Spleen (tissue), 11 donors: Measurements from ENCODE around the gene RAB40B. TPM values are rescaled to one million over a fixed set of nuclear protein-coding genes. Genes with fewer than 3 reads are reported as not detected.

ENCODE experiments used
- DNase-seq: peaks from one replicate; pipeline ENCODE4 v3.0.0-alpha.2; 2020
- H3K27ac ChIP-seq, 8 donors: fragments of 200-600 bp; sonication (generic) in 7 of 8; 1 replicate in 4 of 8; 2 replicates in 4 of 8; pipeline versions ENCODE4 v1.5.0 to v1.8.0; 2016 to 2021; ENCODE audit warnings: inconsistent platforms in 4 of 8, mild to moderate bottlenecking in 4 of 8, moderate library complexity in 1 of 8
- H3K27me3 ChIP-seq, 7 donors: fragments of 200-600 bp; sonication (generic) in 6 of 7; replicated peaks in 1 of 7; 1 replicate in 4 of 7; 2 replicates in 3 of 7; pipeline versions ENCODE4 v1.5.0 to v1.8.0; 2016 to 2021; ENCODE audit warnings: inconsistent platforms in 3 of 7, mild to moderate bottlenecking in 1 of 7
- H3K36me3 ChIP-seq, 6 donors: fragments of 200-600 bp; sonication (generic) in 5 of 6; 1 replicate in 4 of 6; 2 replicates in 2 of 6; pipeline versions ENCODE4 v1.5.0 to v1.8.0; 2016 to 2021; ENCODE audit warnings: inconsistent platforms in 2 of 6
- H3K4me1 ChIP-seq, 6 donors: fragments of 200-600 bp; sonication (generic) in 5 of 6; 1 replicate in 3 of 6; 2 replicates in 3 of 6; pipeline versions ENCODE4 v1.5.0 to v1.8.0; 2016 to 2021; ENCODE audit warnings: inconsistent platforms in 3 of 6
- H3K4me3 ChIP-seq, 8 donors: fragments of 200-600 bp; sonication (generic) in 7 of 8; 1 replicate in 4 of 8; 2 replicates in 4 of 8; pipeline versions ENCODE4 v1.5.0 to v1.8.0; 2016 to 2021; ENCODE audit warnings: inconsistent platforms in 4 of 8, mild to moderate bottlenecking in 4 of 8, moderate library complexity in 2 of 8
- H3K9me3 ChIP-seq, 8 donors: fragments of 200-600 bp; sonication (generic) in 7 of 8; 1 replicate in 4 of 8; 2 replicates in 4 of 8; pipeline versions ENCODE4 v1.5.0 to v1.8.0; 2016 to 2021; ENCODE audit warnings: inconsistent platforms in 4 of 8
- CTCF ChIP-seq, 11 experiments: fragments of 200-600 bp in 7 of 11; fragments of 450-650 bp in 4 of 11; sonication (generic) in 4 of 11; IDR thresholded peaks in 8 of 11; conservative IDR thresholded peaks in 3 of 11; 1 replicate in 7 of 11; 2 replicates in 4 of 11; pipeline versions ENCODE4 v1.4.0 to v1.8.0; 2016 to 2021; ENCODE audit warnings: antibody characterized with exemption in 11 of 11, inconsistent platforms in 4 of 11, mild to moderate bottlenecking in 1 of 11
- POLR2A ChIP-seq, 3 donors: fragments of 450-650 bp; IDR thresholded peaks; one replicate each; pipeline ENCODE4 v1.5.1; 2017; ENCODE audit warnings: antibody characterized with exemption in 3 of 3, mild to moderate bottlenecking in 1 of 3
- POLR2AphosphoS5 ChIP-seq, 3 donors: sonication (generic); formaldehyde crosslinking; IDR thresholded peaks; one replicate each; pipeline ENCODE4 v1.5.1; 2017; ENCODE audit warnings: antibody characterized with exemption in 3 of 3
- WGBS, 5 donors: extraction: QIAGEN DNeasy Blood & Tissue Kit in 3 of 5; methylation state at CpG; one replicate each; pipeline versions ENCODE4 v1.1.5 to v1.1.7; 2013 to 2018; 5-methylcytosine and 5-hydroxymethylcytosine counted together
- intact Hi-C: fragments of 100-400 bp; cut with DNase I; formaldehyde crosslinking; loops from one replicate; pipeline ENCODE4 v1.15.0; 2023; ENCODE audit warnings: low total_unique reads
- polyA plus RNA-seq, 3 donors: library from polyadenylated mRNA; stranded (reverse); fragments of 200-250 nt; gene quantifications; one replicate each; pipeline ENCODE4 v1.2.1, GENCODE V29; 2013
- total RNA-seq, 7 donors: library from RNA; depleted of rRNA in 3 of 7; stranded (reverse); fragments of >200 nt in 3 of 7; fragmentation: NEBNext Ultra II Directional in 4 of 7; extraction: Animal tissue kit (Norgen Biotek cat#: 25700) in 4 of 7; gene quantifications; one replicate each; pipeline versions ENCODE4 v1.1.0 to v1.2.1, GENCODE V29; 2016 to 2021
- donor health status: healthy with polysubstance abuse.
- donor health status: DM: no; HTN: no; CAD: no; lungs with moderate emphysema.
- donor health status: DM: no; HTN: no; CAD: no.
- donor health status: Bipolar disorder and iron deficiency.
- donor health status: healthy.
- donor health status: DM: no; HTN: no; CAD: no.
- donor health status: DM: yes; HTN: yes; CAD: no.

RAB40B gene
- total and polyA plus RNA-seq, 10 donors, result 4.1 to 13.6 (median 6.9) TPM

- no peaks in the 10 kb centered on the region for H3K9me3 ChIP-seq
- intact Hi-C loops, result no loop called here
- peak overlapping the region in 3 of 8 donors; percentile 44 to 68 (median 66) for H3K27ac ChIP-seq
- peak; percentile 60 for DNase-seq
- TF ChIP-seq POLR2AphosphoS5 (IDR thresholded peaks at IDR 0.05) (peak in 2 of 3 donors; percentile 5 to 67), POLR2A (IDR thresholded peaks at IDR 0.05) (no peak), CTCF (IDR thresholded peaks at IDR 0.05 in 8 of 11, conservative IDR thresholded peaks at IDR 0.05 in 3 of 11) (no peak)
- peaks cover 2 to 96% (median 76%) of the 10 kb centered on the region in 6 donors for H3K36me3 ChIP-seq
- no peak overlapping the region for H3K4me3 ChIP-seq
- no peaks in the 10 kb centered on the region for H3K27me3 ChIP-seq
- H3K4me1 ChIP-seq, result peaks cover 0 to 29% (median 8%) of the 10 kb centered on the region in 6 donors
- 92 to 94% (median 94%) methylated on average over 21 of the region's 21 CpGs for WGBS, 5 donors
Observed at GRCh38 chr17:82627405-82627804, 71.1 kb downstream of the RAB40B start.

- Histone ChIP-seq H3K27me3 (no peaks in the 10 kb centered on the region), H3K27ac (peak overlapping the region in 2 of 8 donors; percentile 11 to 17), H3K36me3 (peaks cover 6 to 100% (median 88%) of the 10 kb centered on the region in 6 donors), H3K4me3 (no peak overlapping the region), H3K4me1 (peaks cover 0 to 21% (median 5%) of the 10 kb centered on the region in 6 donors), H3K9me3 (no peaks in the 10 kb centered on the region)
- DNase-seq, result no peak
- TF ChIP-seq POLR2AphosphoS5 (IDR thresholded peaks at IDR 0.05) (no peak), POLR2A (IDR thresholded peaks at IDR 0.05) (no peak)
- WGBS, 5 donors, result 50 to 83% (median 72%) methylated on average over 15 of the region's 15 CpGs
- intact Hi-C loops, result no loop called here
Observed at GRCh38 chr17:82623707-82624106, 74.8 kb downstream of the RAB40B start.

GRCh38 chr17:82619641-82620040 lies 78.9 kb downstream of the RAB40B start:
- Histone ChIP-seq H3K4me1 (peaks cover 0 to 5% (median 0%) of the 10 kb centered on the region in 6 donors), H3K27me3 (no peaks in the 10 kb centered on the region), H3K27ac (no peak overlapping the region), H3K9me3 (no peaks in the 10 kb centered on the region), H3K4me3 (no peak overlapping the region), H3K36me3 (peaks cover 10 to 100% (median 94%) of the 10 kb centered on the region in 6 donors)
- 83 to 93% (median 85%) methylated on average over 9 to 10 of the region's 10 CpGs for WGBS, 5 donors
- TF ChIP-seq POLR2AphosphoS5 (IDR thresholded peaks at IDR 0.05) (no peak), CTCF (IDR thresholded peaks at IDR 0.05 in 8 of 11, conservative IDR thresholded peaks at IDR 0.05 in 3 of 11) (no peak), POLR2A (IDR thresholded peaks at IDR 0.05) (no peak)
- peak; percentile 19 for DNase-seq
- intact Hi-C loops, result no loop called here

- peaks cover 0 to 5% (median 0%) of the 10 kb centered on the region in 6 donors for H3K4me1 ChIP-seq
- H3K36me3 ChIP-seq, result peaks cover 10 to 100% (median 93%) of the 10 kb centered on the region in 6 donors
- H3K9me3 ChIP-seq, result no peaks in the 10 kb centered on the region
- no peak overlapping the region for H3K27ac ChIP-seq
- H3K27me3 ChIP-seq, result no peaks in the 10 kb centered on the region
- peak; percentile 35 for DNase-seq
- intact Hi-C loops, result no loop called here
- H3K4me3 ChIP-seq, result no peak overlapping the region
- TF ChIP-seq POLR2AphosphoS5 (IDR thresholded peaks at IDR 0.05) (no peak), POLR2A (IDR thresholded peaks at IDR 0.05) (no peak), CTCF (IDR thresholded peaks at IDR 0.05 in 8 of 11, conservative IDR thresholded peaks at IDR 0.05 in 3 of 11) (no peak)
- 88 to 98% (median 91%) methylated on average over 7 of the region's 7 CpGs for WGBS, 5 donors
Observed at GRCh38 chr17:82619211-82619610, 79.3 kb downstream of the RAB40B start.
